Parietal lobe (tissue), 2 donors: ENCODE measurements around the gene SLC9A7. TPM values are rescaled to one million over a fixed set of nuclear protein-coding genes. Genes with fewer than 3 reads are reported as not detected.

Experiments
- small RNA-seq: library from RNA; depleted of rRNA; stranded (forward); fragments of <200 nt; gene quantifications from one replicate; pipeline ENCODE3, GENCODE V24; 2014; ENCODE audit warnings: low replicate concordance
- total RNA-seq: library from RNA; depleted of rRNA; stranded (reverse); fragments of >200 nt; gene quantifications from one replicate; pipeline ENCODE4 v1.2.3, GENCODE V29; 2014

Gene SLC9A7
- 31.0 TPM for total RNA-seq

DNA sequence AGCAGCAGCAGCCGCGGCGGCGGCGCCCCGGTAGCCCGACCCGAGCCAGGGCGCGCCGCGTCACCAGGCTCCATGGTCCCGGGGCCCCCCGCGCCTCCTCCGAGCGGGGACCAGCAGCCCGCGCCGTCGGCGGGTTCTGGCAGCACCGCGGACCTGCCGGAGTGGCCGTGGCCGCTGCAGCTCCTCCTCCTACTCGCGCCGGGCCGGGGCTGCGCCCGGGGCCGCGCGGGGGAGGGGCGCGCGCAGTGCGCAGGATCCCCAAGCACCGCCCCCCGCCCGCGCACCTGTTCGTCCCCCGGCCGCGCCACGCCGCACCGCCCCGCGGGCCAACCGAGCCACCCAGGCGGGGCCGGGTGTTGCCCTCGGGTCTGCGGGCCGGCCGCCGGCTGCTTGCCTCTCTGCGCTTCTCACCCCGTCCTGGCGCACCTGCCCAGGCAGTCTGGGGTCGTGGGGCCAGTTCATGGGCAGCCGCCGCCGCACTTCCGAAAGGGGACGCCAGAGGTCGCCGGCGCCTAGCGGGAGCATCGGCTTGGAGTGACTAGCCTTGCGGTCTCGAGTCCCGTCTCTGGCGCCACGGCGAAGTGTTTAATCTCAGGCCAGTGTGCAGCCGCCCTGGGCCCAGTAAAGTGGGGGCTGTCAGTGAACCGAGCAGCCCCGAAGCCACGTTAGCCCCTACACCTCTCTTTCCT lies at the start of gene SLC9A7:
TSS of gene SLC9A7 (minus strand) at position 163 of the 689 bp plus-strand sequence. CDS start at position 74, 89 bp downstream.

DNA sequence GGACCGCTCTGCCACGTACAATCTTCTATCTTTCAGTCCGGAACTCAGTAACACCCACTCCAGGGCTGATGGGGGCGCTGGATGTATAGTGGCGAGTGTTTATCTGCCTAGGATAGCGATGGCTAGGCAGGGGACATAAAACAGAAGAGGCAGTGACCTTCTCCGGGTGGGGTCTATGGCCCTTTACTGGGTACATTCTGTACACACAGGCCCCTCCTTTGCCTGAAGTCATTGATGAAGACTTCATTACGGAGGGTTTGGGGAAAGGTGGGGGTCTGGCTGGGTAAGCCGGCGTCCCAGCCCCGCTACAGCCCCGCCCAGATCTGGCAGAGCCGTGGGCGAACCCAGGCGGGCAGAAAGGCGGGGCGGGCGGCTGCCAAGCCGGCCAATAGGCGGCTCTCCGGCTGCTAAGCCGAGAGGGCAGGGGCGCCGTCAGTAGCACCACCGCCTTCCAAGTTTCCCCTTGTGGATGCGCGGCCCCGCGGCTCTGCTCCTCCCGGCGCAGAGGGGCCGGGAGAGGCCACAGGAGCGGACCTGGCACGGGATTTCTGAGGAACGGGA lies 185.5 kb downstream of the SLC9A7 start, which contains the start of gene CHST7:
TSS of gene CHST7 (plus strand) at position 435 of the 561 bp plus-strand sequence. CDS start 167 bp downstream, outside the sequence.

Small RNAs within 50 kb of the gene (small RNA-seq; reads per million reads assigned to genes)
- gene RF00017 = not detected

Other genes starting within 250 kb of the SLC9A7 start
- gene ZNF674, start 213.7 kb downstream of the SLC9A7 start, total RNA-seq = 18.2 TPM
- 5.0 TPM for gene CHST7, start 185.4 kb downstream of the SLC9A7 start, total RNA-seq
- gene RP2, start 77.9 kb upstream of the SLC9A7 start, total RNA-seq = 14.1 TPM
- gene JADE3, start 153.3 kb upstream of the SLC9A7 start, total RNA-seq = 11.0 TPM